Activated CD4-positive, alpha-beta T cell treated with anti-CD3 and anti-CD28 coated beads, Interleukin-2, Interleukin-6, amounts not matched to agents 100 ng/mL and 50 ng/mL, durations not matched to agents 16 hours and 8 hours (primary cell): ENCODE data around the gene MMD.
A peak's percentile ranks its signal among the peaks of the same experiment; 100 is the strongest.
"Not testable (repeated sequence)": the region's sequence is repeated elsewhere in the genome, so short reads cannot be mapped to it uniquely, and the experiment has no call there.

Source experiments
- DNase-seq: peaks from one replicate; pipeline ENCODE4 v3.0.0-alpha.2; 2020

Gene MMD

GRCh38 chr17:55421179-55421934 lies at the start of gene MMD:
MMD (minus strand) TSS chr17:55421835; CDS start chr17:55421695, 140 bp downstream.
- peak; percentile 33 for DNase-seq

GRCh38 chr17:55466671-55467070 lies 45.0 kb upstream of the MMD start:
- DNase-seq = no peak

GRCh38 chr17:55465771-55466170 lies 44.1 kb upstream of the MMD start:
- not testable (repeated sequence) for DNase-seq

- DNase-seq = peak; percentile 17
Measured at GRCh38 chr17:55463600-55463999, 42.0 kb upstream of the MMD start.

- DNase-seq = no peak
Measured at GRCh38 chr17:55462711-55463110, 41.1 kb upstream of the MMD start.

GRCh38 chr17:55462234-55462633 lies 40.6 kb upstream of the MMD start:
- no peak for DNase-seq

- DNase-seq = peak; percentile 72
Measured at GRCh38 chr17:55458978-55459377, 37.3 kb upstream of the MMD start.

GRCh38 chr17:55458287-55458900 lies 36.8 kb upstream of the MMD start:
- DNase-seq = no peak

- no peak for DNase-seq
Measured at GRCh38 chr17:55456307-55457240, 34.9 kb upstream of the MMD start.

- no peak for DNase-seq
Measured at GRCh38 chr17:55454906-55455474, 33.4 kb upstream of the MMD start.

- no peak for DNase-seq
Measured at GRCh38 chr17:55453839-55454557, 32.4 kb upstream of the MMD start.

GRCh38 chr17:55452139-55452790 lies 30.6 kb upstream of the MMD start:
- no peak for DNase-seq

GRCh38 chr17:55451758-55452138 lies 30.1 kb upstream of the MMD start:
- DNase-seq = no peak

- DNase-seq = no peak
Measured at GRCh38 chr17:55451203-55451641, 29.6 kb upstream of the MMD start.

- no peak for DNase-seq
Measured at GRCh38 chr17:55450232-55450825, 28.7 kb upstream of the MMD start.

- DNase-seq = no peak
Measured at GRCh38 chr17:55448681-55449080, 27.0 kb upstream of the MMD start.

- DNase-seq = no peak
Measured at GRCh38 chr17:55446581-55447205, 25.1 kb upstream of the MMD start.

- not testable (repeated sequence) for DNase-seq
Measured at GRCh38 chr17:55446004-55446403, 24.4 kb upstream of the MMD start.

- no peak for DNase-seq
Measured at GRCh38 chr17:55444471-55445441, 23.1 kb upstream of the MMD start.

GRCh38 chr17:55443904-55444303 lies 22.3 kb upstream of the MMD start:
- DNase-seq = no peak
